Panc1 (cell line): ENCODE results near the gene MUC15. TPM values are rescaled to one million over a fixed set of nuclear protein-coding genes. Genes with fewer than 3 reads are reported as not detected.

Experiments
- ATAC-seq: fragments of 200-7000 bp; cut with Tn5 transposase; 2 replicates; pipeline ENCODE4 v1.9.1; 2020; ENCODE audit warnings: mild to moderate bottlenecking, moderate library complexity
- BruUV-seq: library from RNA; stranded (reverse); fragments of 400-500 nt; replicated peaks from 2 replicates; lab custom pipeline; 2021; lab: Mats Ljungman, UMichigan
- CTCF ChIA-PET: fragments of 300-600 bp; sonication (Branson Sonifier 250); formaldehyde crosslinking; loops from one replicate; lab custom pipeline; 2022; ENCODE audit warnings: antibody characterized with exemption; lab: Charles Lee
- POLR2A ChIA-PET: fragments of 300-600 bp; sonication (Branson Sonifier 250); formaldehyde crosslinking; loops from one replicate; lab custom pipeline; 2022; ENCODE audit warnings: antibody characterized with exemption; lab: Charles Lee
- DNase-seq: peaks from one replicate; pipeline ENCODE4 v3.0.0-alpha.2; 2010; ENCODE audit warnings: low read depth, low spot score
- H3K27ac ChIP-seq: 2 replicates; pipeline ENCODE4 v1.5.1; 2011; ENCODE audit warnings: mild to moderate bottlenecking, low read length, inconsistent platforms
- H3K27me3 ChIP-seq: fragments of 200-500 bp; sonication (Bioruptor generic); 2 replicates; pipeline ENCODE4 v1.6.0; 2014; ENCODE audit warnings: low read length, inconsistent platforms; ENCODE audit not compliant: control insufficient read depth, insufficient read depth
- H3K36me3 ChIP-seq: fragments of 200-500 bp; sonication (Bioruptor generic); 2 replicates; pipeline ENCODE4 v1.5.1; 2014; ENCODE audit warnings: inconsistent platforms, mild to moderate bottlenecking, low read length, moderate library complexity; ENCODE audit not compliant: control insufficient read depth, insufficient read depth
- H3K4me1 ChIP-seq: 2 replicates; pipeline ENCODE4 v1.5.1; 2011; ENCODE audit warnings: inconsistent platforms, mild to moderate bottlenecking, low read length, moderate library complexity; ENCODE audit not compliant: control insufficient read depth, insufficient read depth
- H3K4me3 ChIP-seq, 2 experiments: 2 replicates each; pipeline ENCODE4 v1.5.1; 2011 to 2012; ENCODE audit warnings: low read depth in 2 of 2, low read length in 2 of 2, mild to moderate bottlenecking in 2 of 2, inconsistent platforms in 1 of 2, moderate library complexity in 1 of 2
- H3K9me3 ChIP-seq: fragments of 200-500 bp; sonication (Bioruptor generic); 2 replicates; pipeline ENCODE4 v1.5.1; 2014; ENCODE audit warnings: low read depth, mild to moderate bottlenecking, inconsistent platforms, low read length, moderate library complexity; ENCODE audit not compliant: control insufficient read depth, insufficient read depth
- POLR2AphosphoS5 ChIP-seq: IDR thresholded peaks from 2 replicates; pipeline ENCODE4 v1.6.1; 2012; ENCODE audit warnings: mild to moderate bottlenecking, low read depth, low read length, moderate library complexity
- SIN3A ChIP-seq: IDR thresholded peaks from 2 replicates; pipeline ENCODE4 v1.6.1; 2012; ENCODE audit warnings: low read depth, mild to moderate bottlenecking, low read length, moderate library complexity, borderline replicate concordance; ENCODE audit not compliant: insufficient read depth
- TCF7L2 ChIP-seq: IDR thresholded peaks from 2 replicates; pipeline ENCODE4 v1.6.1; 2011; ENCODE audit warnings: mild to moderate bottlenecking, low read depth, low read length, inconsistent platforms
- in situ Hi-C: cut with HindIII; loops from 2 replicates; pipeline ENCODE4 v1.10.0; 2016; ENCODE audit warnings: low sequenced_read_pairs, low pct_unique_long_range_greater_than_20kb
- intact Hi-C: fragments of 100-400 bp; cut with micrococcal nuclease; formaldehyde crosslinking; loops from one replicate; pipeline ENCODE4 v1.10.0; 2022; ENCODE audit not compliant: unreplicated experiment
- total RNA-seq: library from RNA; stranded (reverse); gene quantifications from one replicate; pipeline ENCODE4 v1.2.1, GENCODE V29; 2021; ENCODE audit not compliant: unreplicated experiment
- TF ChIP-seq, protein P1 (sequence below): fragments of 450-650 bp; IDR thresholded peaks from 2 replicates; pipeline ENCODE4 v1.5.1; 2017; ENCODE audit warnings: mild to moderate bottlenecking
- TF ChIP-seq, protein P2 (sequence below), 2 experiments: IDR thresholded peaks; 2 replicates each; pipeline ENCODE4 v1.6.1; 2011 to 2012; ENCODE audit warnings: low read depth in 2 of 2, control low read depth in 1 of 2, low read length in 1 of 2, mild to moderate bottlenecking in 1 of 2, moderate library complexity in 1 of 2; ENCODE audit not compliant: insufficient read depth in 1 of 2

The MUC15 gene
- total RNA-seq, 1 experiment from 2014 or later = not detected

DNA sequence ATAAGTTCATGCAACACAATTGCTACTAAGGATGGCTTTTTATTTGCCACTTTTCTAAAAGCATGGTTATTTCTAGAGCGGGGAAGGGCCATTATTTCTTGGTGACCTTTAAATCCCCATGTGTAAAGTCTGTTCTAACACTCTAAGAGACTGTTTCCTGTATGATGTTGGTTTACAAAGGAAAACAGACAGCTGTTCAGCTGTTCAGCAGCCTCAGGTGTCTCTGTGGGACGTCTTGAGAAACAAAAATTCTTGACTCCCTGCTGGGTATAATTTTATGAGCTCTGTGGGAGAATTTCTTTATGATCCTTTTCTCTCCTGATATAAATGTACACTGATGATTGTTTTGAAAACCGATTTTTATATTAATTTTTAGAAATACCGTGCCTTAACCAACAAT, 13.9 kb downstream of the MUC15 start:
- ChIA-PET CTCF (no interaction called here), POLR2A (no interaction called here)
- Histone ChIP-seq H3K27ac (no peak overlapping the region), H3K9me3 (no peaks in the 10 kb centered on the region), H3K36me3 (no peaks in the 10 kb centered on the region), H3K4me1 (no peaks in the 10 kb centered on the region), H3K27me3 (no peaks in the 10 kb centered on the region), H3K4me3 (no peak overlapping the region)
- ATAC-seq (no peak), DNase-seq (no peak)
- BruUV-seq = no TSS peak
- intact Hi-C loops (loop anchor here (10.0 kb wide), 1 partner anchor 263 kb away; no protein-coding TSS in a partner anchor), in situ Hi-C loops (no loop called here)
- TF ChIP-seq TCF7L2 = no peak
- TF ChIP-seq, protein P1, sequence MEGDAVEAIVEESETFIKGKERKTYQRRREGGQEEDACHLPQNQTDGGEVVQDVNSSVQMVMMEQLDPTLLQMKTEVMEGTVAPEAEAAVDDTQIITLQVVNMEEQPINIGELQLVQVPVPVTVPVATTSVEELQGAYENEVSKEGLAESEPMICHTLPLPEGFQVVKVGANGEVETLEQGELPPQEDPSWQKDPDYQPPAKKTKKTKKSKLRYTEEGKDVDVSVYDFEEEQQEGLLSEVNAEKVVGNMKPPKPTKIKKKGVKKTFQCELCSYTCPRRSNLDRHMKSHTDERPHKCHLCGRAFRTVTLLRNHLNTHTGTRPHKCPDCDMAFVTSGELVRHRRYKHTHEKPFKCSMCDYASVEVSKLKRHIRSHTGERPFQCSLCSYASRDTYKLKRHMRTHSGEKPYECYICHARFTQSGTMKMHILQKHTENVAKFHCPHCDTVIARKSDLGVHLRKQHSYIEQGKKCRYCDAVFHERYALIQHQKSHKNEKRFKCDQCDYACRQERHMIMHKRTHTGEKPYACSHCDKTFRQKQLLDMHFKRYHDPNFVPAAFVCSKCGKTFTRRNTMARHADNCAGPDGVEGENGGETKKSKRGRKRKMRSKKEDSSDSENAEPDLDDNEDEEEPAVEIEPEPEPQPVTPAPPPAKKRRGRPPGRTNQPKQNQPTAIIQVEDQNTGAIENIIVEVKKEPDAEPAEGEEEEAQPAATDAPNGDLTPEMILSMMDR = no peak
- no peak for TF ChIP-seq POLR2AphosphoS5
- no peak for TF ChIP-seq SIN3A
- TF ChIP-seq, protein P2, sequence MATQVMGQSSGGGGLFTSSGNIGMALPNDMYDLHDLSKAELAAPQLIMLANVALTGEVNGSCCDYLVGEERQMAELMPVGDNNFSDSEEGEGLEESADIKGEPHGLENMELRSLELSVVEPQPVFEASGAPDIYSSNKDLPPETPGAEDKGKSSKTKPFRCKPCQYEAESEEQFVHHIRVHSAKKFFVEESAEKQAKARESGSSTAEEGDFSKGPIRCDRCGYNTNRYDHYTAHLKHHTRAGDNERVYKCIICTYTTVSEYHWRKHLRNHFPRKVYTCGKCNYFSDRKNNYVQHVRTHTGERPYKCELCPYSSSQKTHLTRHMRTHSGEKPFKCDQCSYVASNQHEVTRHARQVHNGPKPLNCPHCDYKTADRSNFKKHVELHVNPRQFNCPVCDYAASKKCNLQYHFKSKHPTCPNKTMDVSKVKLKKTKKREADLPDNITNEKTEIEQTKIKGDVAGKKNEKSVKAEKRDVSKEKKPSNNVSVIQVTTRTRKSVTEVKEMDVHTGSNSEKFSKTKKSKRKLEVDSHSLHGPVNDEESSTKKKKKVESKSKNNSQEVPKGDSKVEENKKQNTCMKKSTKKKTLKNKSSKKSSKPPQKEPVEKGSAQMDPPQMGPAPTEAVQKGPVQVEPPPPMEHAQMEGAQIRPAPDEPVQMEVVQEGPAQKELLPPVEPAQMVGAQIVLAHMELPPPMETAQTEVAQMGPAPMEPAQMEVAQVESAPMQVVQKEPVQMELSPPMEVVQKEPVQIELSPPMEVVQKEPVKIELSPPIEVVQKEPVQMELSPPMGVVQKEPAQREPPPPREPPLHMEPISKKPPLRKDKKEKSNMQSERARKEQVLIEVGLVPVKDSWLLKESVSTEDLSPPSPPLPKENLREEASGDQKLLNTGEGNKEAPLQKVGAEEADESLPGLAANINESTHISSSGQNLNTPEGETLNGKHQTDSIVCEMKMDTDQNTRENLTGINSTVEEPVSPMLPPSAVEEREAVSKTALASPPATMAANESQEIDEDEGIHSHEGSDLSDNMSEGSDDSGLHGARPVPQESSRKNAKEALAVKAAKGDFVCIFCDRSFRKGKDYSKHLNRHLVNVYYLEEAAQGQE (IDR thresholded peaks at IDR 0.05; ENCODE audit: insufficient read depth in 1 of 2, low read depth in 2 of 2, low read length in 1 of 2) = no peak

DNA sequence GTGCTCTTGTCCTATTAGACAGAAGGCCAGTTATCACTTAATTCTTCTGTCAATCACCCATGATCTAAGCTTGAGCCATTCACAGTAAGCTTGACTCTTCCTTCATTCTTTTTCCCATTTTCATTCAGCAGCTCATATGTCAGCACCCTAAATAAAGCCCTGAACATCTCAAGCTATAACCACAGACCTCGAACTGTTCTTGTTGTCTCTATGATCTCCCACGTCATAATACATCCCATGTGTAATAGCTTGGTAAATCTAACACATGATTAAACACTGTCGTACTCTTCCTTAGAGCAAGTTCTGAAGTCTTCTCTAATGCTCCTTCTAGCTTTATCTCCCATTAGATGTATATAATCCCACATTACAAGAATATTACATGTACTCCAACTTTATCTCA, 14.4 kb downstream of the MUC15 start:
- TF ChIP-seq, protein P1 = no peak
- TF ChIP-seq POLR2AphosphoS5 = no peak
- TF ChIP-seq, protein P2 (IDR thresholded peaks at IDR 0.05; ENCODE audit: insufficient read depth in 1 of 2, low read depth in 2 of 2, low read length in 1 of 2) = no peak
- no peak for TF ChIP-seq SIN3A
- no peak for TF ChIP-seq TCF7L2
- DNase-seq (no peak), ATAC-seq (no peak)
- Histone ChIP-seq H3K27ac (no peak overlapping the region), H3K27me3 (no peaks in the 10 kb centered on the region), H3K9me3 (no peaks in the 10 kb centered on the region), H3K4me3 (no peak overlapping the region), H3K36me3 (no peaks in the 10 kb centered on the region), H3K4me1 (no peaks in the 10 kb centered on the region)
- ChIA-PET CTCF (no interaction called here), POLR2A (no interaction called here)
- in situ Hi-C loops (no loop called here), intact Hi-C loops (loop anchor here (10.0 kb wide), 1 partner anchor 263 kb away; no protein-coding TSS in a partner anchor)
- no TSS peak for BruUV-seq
